PC-9 (cell line): Measurements from ENCODE around the gene SERINC2. TPM values are rescaled to one million over a fixed set of nuclear protein-coding genes. Genes with fewer than 3 reads are reported as not detected.
A peak's percentile ranks its signal among the peaks of the same experiment; 100 is the strongest.

Experiments used
- BruUV-seq: library from RNA; stranded (reverse); fragments of 400-500 nt; replicated peaks from 2 replicates; lab custom pipeline; 2021; lab: Mats Ljungman, UMichigan
- CTCF ChIA-PET: fragments of 300-600 bp; sonication (Branson Sonifier 250); formaldehyde crosslinking; loops from one replicate; lab custom pipeline; 2022; ENCODE audit warnings: antibody characterized with exemption; lab: Charles Lee
- POLR2A ChIA-PET: fragments of 300-600 bp; sonication (Branson Sonifier 250); formaldehyde crosslinking; loops from one replicate; lab custom pipeline; 2022; ENCODE audit warnings: antibody characterized with exemption; ENCODE audit not compliant: unreplicated experiment; lab: Charles Lee
- DNase-seq, 2 experiments: peaks; one replicate each; pipeline versions ENCODE4 v3.0.0 to v3.0.0-alpha.2; 2015 to 2022; ENCODE audit warnings: mixed read lengths in 1 of 2
- H2AFZ ChIP-seq: fragments of 200-600 bp; sonication (generic); 2 replicates; pipeline ENCODE4 v1.8.1; 2017; ENCODE audit warnings: antibody characterized with exemption
- H3F3A ChIP-seq: fragments of 200-600 bp; sonication (generic); 2 replicates; pipeline ENCODE4 v1.8.1; 2017; ENCODE audit warnings: antibody characterized with exemption, mild to moderate bottlenecking, low read depth; ENCODE audit not compliant: insufficient read depth
- H3K27ac ChIP-seq: fragments of 200-600 bp; sonication (generic); 2 replicates; pipeline ENCODE4 v1.6.1; 2016; ENCODE audit warnings: mixed run types
- H3K27me3 ChIP-seq: fragments of 200-600 bp; sonication (generic); 2 replicates; pipeline ENCODE4 v1.6.1; 2016; ENCODE audit warnings: low read depth, mixed run types; ENCODE audit not compliant: insufficient read depth
- H3K36me3 ChIP-seq: fragments of 200-600 bp; sonication (generic); 2 replicates; pipeline ENCODE4 v1.6.1; 2016; ENCODE audit warnings: low read depth, mixed run types
- H3K4me1 ChIP-seq: fragments of 200-600 bp; sonication (generic); replicated peaks from 2 replicates; pipeline ENCODE4 v1.6.1; 2016; ENCODE audit warnings: mixed run types; ENCODE audit not compliant: insufficient read depth
- H3K4me2 ChIP-seq: fragments of 200-600 bp; sonication (generic); 2 replicates; pipeline ENCODE4 v1.6.1; 2017; ENCODE audit warnings: mixed run types
- H3K4me3 ChIP-seq: fragments of 200-600 bp; sonication (generic); 2 replicates; pipeline ENCODE4 v1.6.1; 2016; ENCODE audit warnings: mixed run types
- H3K79me2 ChIP-seq: fragments of 200-600 bp; sonication (generic); 2 replicates; pipeline ENCODE4 v1.6.1; 2017; ENCODE audit warnings: low read depth, mixed run types
- H3K9me2 ChIP-seq: fragments of 200-600 bp; sonication (generic); 2 replicates; pipeline ENCODE4 v1.8.1; 2017; ENCODE audit warnings: mild to moderate bottlenecking; ENCODE audit not compliant: insufficient read depth
- H3K9me3 ChIP-seq: fragments of 200-600 bp; sonication (generic); 2 replicates; pipeline ENCODE4 v1.8.1; 2016; ENCODE audit warnings: low read depth; ENCODE audit not compliant: insufficient read depth
- H4K20me1 ChIP-seq: fragments of 200-600 bp; sonication (generic); 2 replicates; pipeline ENCODE4 v1.8.1; 2017; ENCODE audit not compliant: insufficient read depth
- CTCF ChIP-seq: fragments of 200-600 bp; sonication (generic); conservative IDR thresholded peaks from 2 replicates; pipeline ENCODE4 v1.6.1; 2017; ENCODE audit warnings: mixed run types, antibody characterized with exemption, mild to moderate bottlenecking, moderate library complexity
- EZH2 ChIP-seq: fragments of 200-600 bp; sonication (generic); IDR thresholded peaks from 2 replicates; pipeline ENCODE4 v1.8.0; 2017; ENCODE audit warnings: antibody characterized with exemption, low read depth
- intact Hi-C: fragments of 100-400 bp; cut with micrococcal nuclease; formaldehyde crosslinking; loops from one replicate; pipeline ENCODE4 v1.10.0; 2022; ENCODE audit not compliant: unreplicated experiment
- total RNA-seq: library from RNA; stranded (reverse); gene quantifications from 2 replicates; pipeline ENCODE4 v1.2.3, GENCODE V29; 2021

Gene SERINC2
- total RNA-seq, 1 experiment from 2014 or later = 36.0 TPM

- H3K4me3 ChIP-seq = no peak overlapping the region
- H3K4me1 ChIP-seq = peaks cover 18% of the 10 kb centered on the region
- POLR2A ChIA-PET = interaction anchor here (0.6 kb wide), 1 partner anchor 115 kb away, joined by 3 read pairs; no protein-coding TSS in a partner anchor
- H3K4me2 ChIP-seq = peak overlapping the region; percentile 36
- H3K9me2 ChIP-seq = no peaks in the 10 kb centered on the region
- peak overlapping the region; percentile 12; the same call in 1 of the 2 replicates for H3K27ac ChIP-seq
- H3K79me2 ChIP-seq = no peaks in the 10 kb centered on the region
- H3K9me3 ChIP-seq = no peaks in the 10 kb centered on the region
- H3K27me3 ChIP-seq = no peaks in the 10 kb centered on the region
- TF ChIP-seq EZH2 (no peak), CTCF (no peak)
- no peaks in the 10 kb centered on the region for H3K36me3 ChIP-seq
- H4K20me1 ChIP-seq = no peaks in the 10 kb centered on the region
- intact Hi-C loops = no loop called here
- DNase-seq = peak in 1 of 2 experiments; percentile 42
- peaks cover 17% of the 10 kb centered on the region for H3F3A ChIP-seq
- CTCF ChIA-PET = interaction anchor here (1.4 kb wide), 1 partner anchor 24 kb away, joined by 4 read pairs; no protein-coding TSS in a partner anchor
- H2AFZ ChIP-seq = no peak overlapping the region
- BruUV-seq = no TSS peak
These were observed 15.5 kb upstream of the SERINC2 start for GRCh38 chr1:31397360-31398095.

- H3K27me3 ChIP-seq = no peaks in the 10 kb centered on the region
- DNase-seq = no peak
- peak overlapping the region; percentile 36; the same call in 1 of the 2 replicates for H3K4me2 ChIP-seq
- H3K4me1 ChIP-seq = peaks cover 18% of the 10 kb centered on the region
- peaks cover 17% of the 10 kb centered on the region for H3F3A ChIP-seq
- intact Hi-C loops = no loop called here
- H3K79me2 ChIP-seq = no peaks in the 10 kb centered on the region
- no peaks in the 10 kb centered on the region for H4K20me1 ChIP-seq
- H3K9me2 ChIP-seq = no peaks in the 10 kb centered on the region
- CTCF ChIA-PET = interaction anchor here (0.6 kb wide), 1 partner anchor 9 kb away, joined by 7 read pairs; no protein-coding TSS in a partner anchor
- TF ChIP-seq EZH2 (no peak), CTCF (no peak)
- no peaks in the 10 kb centered on the region for H3K9me3 ChIP-seq
- no peak overlapping the region for H2AFZ ChIP-seq
- no peaks in the 10 kb centered on the region for H3K36me3 ChIP-seq
- no TSS peak for BruUV-seq
- H3K4me3 ChIP-seq = no peak overlapping the region
- POLR2A ChIA-PET = no interaction called here
- 0 out of 2 replicates have a peak overlapping the region, but pooled peaks have one; percentile 9 for H3K27ac ChIP-seq
These were observed 14.8 kb upstream of the SERINC2 start for GRCh38 chr1:31398246-31398645.

- H3K4me2 ChIP-seq = no peak overlapping the region
- no peak for DNase-seq
- H4K20me1 ChIP-seq = no peaks in the 10 kb centered on the region
- no peaks in the 10 kb centered on the region for H3K36me3 ChIP-seq
- no peak overlapping the region for H3K27ac ChIP-seq
- ChIA-PET CTCF (no interaction called here), POLR2A (no interaction called here)
- H3F3A ChIP-seq = peaks cover 17% of the 10 kb centered on the region
- no peaks in the 10 kb centered on the region for H3K9me3 ChIP-seq
- intact Hi-C loops = no loop called here
- peaks cover 14% of the 10 kb centered on the region for H3K4me1 ChIP-seq
- H2AFZ ChIP-seq = no peak overlapping the region
- TF ChIP-seq CTCF = no peak
- no peak overlapping the region for H3K4me3 ChIP-seq
- BruUV-seq = no TSS peak
- H3K79me2 ChIP-seq = no peaks in the 10 kb centered on the region
- no peaks in the 10 kb centered on the region for H3K27me3 ChIP-seq
- no peaks in the 10 kb centered on the region for H3K9me2 ChIP-seq
These were observed 13.0 kb upstream of the SERINC2 start for GRCh38 chr1:31399976-31400375.
